Neural progenitor cell (in vitro differentiated cells): ENCODE data around the gene TMPRSS9.

Source experiments
- EZH2 ChIP-seq: fragments of 200-600 bp; sonication (generic); IDR thresholded peaks from 2 replicates; pipeline ENCODE4 v1.6.1; 2017; ENCODE audit warnings: antibody characterized with exemption, mild to moderate bottlenecking, moderate library complexity
- EZH2phosphoT487 ChIP-seq: fragments of 200-600 bp; sonication (generic); IDR thresholded peaks from 2 replicates; pipeline ENCODE4 v1.6.1; 2017; ENCODE audit warnings: antibody characterized with exemption
- TF ChIP-seq, protein P1 (sequence below): fragments of 200-600 bp; sonication (generic); IDR thresholded peaks from 2 replicates; pipeline ENCODE4 v1.5.1; 2017; ENCODE audit warnings: antibody characterized with exemption, mild to moderate bottlenecking

DNA sequence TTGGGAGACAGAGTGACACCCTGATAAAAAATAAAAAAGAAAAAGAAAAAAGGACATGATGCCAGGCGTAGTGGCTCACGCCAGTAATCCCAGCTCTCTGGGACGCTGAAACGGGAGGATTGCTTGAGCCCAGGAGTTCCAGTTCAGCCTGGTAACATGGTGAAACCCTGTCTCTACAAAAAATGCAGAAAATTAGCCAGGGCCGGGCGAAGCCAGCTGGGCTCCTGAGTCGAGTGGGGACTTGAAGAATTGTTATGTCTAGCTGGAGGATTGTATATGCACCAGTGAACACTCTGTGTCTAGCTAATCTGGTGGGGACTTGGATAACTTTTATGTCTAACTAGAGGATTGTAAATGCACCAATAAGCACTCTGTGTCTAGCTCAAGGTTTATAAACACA, 32.3 kb downstream of the TMPRSS9 start:
- TF ChIP-seq, protein P1, sequence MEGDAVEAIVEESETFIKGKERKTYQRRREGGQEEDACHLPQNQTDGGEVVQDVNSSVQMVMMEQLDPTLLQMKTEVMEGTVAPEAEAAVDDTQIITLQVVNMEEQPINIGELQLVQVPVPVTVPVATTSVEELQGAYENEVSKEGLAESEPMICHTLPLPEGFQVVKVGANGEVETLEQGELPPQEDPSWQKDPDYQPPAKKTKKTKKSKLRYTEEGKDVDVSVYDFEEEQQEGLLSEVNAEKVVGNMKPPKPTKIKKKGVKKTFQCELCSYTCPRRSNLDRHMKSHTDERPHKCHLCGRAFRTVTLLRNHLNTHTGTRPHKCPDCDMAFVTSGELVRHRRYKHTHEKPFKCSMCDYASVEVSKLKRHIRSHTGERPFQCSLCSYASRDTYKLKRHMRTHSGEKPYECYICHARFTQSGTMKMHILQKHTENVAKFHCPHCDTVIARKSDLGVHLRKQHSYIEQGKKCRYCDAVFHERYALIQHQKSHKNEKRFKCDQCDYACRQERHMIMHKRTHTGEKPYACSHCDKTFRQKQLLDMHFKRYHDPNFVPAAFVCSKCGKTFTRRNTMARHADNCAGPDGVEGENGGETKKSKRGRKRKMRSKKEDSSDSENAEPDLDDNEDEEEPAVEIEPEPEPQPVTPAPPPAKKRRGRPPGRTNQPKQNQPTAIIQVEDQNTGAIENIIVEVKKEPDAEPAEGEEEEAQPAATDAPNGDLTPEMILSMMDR, result no peak
- no peak for TF ChIP-seq EZH2
- no peak for TF ChIP-seq EZH2phosphoT487
